A673 (cell line): ENCODE data around the gene HOXD9. TPM values are rescaled to one million over a fixed set of nuclear protein-coding genes. Genes with fewer than 3 reads are reported as not detected.
A peak's percentile ranks its signal among the peaks of the same experiment; 100 is the strongest.

Experiments used
- BruUV-seq: library from RNA; stranded (reverse); fragments of 400-500 nt; replicated peaks from 2 replicates; lab custom pipeline; 2021; lab: Mats Ljungman, UMichigan
- CTCF ChIA-PET: fragments of 300-600 bp; sonication (Branson Sonifier 250); formaldehyde crosslinking; loops from one replicate; lab custom pipeline; 2022; ENCODE audit warnings: antibody characterized with exemption; lab: Charles Lee
- POLR2A ChIA-PET: fragments of 300-600 bp; sonication (Branson Sonifier 250); formaldehyde crosslinking; loops from one replicate; lab custom pipeline; 2022; ENCODE audit warnings: antibody characterized with exemption; ENCODE audit not compliant: low non-redundant PET; lab: Charles Lee
- DNase-seq: peaks from one replicate; pipeline ENCODE4 v3.0.0-alpha.2; 2015; ENCODE audit warnings: low spot score
- H3K27ac ChIP-seq: fragments of 200-600 bp; sonication (generic); 2 replicates; pipeline ENCODE4 v1.5.1; 2016; ENCODE audit warnings: mixed run types, low read depth, mild to moderate bottlenecking, mixed read lengths, antibody characterized with exemption, low read length; ENCODE audit not compliant: poor library complexity, severe bottlenecking
- H3K27me3 ChIP-seq: fragments of 200-600 bp; sonication (generic); replicated peaks from 2 replicates; pipeline ENCODE4 v1.6.1; 2017; ENCODE audit warnings: mixed run types, low read depth, mild to moderate bottlenecking, mixed read lengths, antibody characterized with exemption, low read length; ENCODE audit not compliant: insufficient read depth, poor library complexity
- H3K36me3 ChIP-seq: fragments of 200-600 bp; sonication (generic); 2 replicates; pipeline ENCODE4 v1.6.1; 2016; ENCODE audit warnings: mixed run types, mild to moderate bottlenecking, mixed read lengths, antibody characterized with exemption, low read length; ENCODE audit not compliant: insufficient read depth, poor library complexity, severe bottlenecking
- H3K4me1 ChIP-seq: fragments of 200-600 bp; sonication (generic); 2 replicates; pipeline ENCODE4 v1.6.1; 2017; ENCODE audit warnings: mixed run types, mild to moderate bottlenecking, mixed read lengths, antibody characterized with exemption, low read length; ENCODE audit not compliant: insufficient read depth, poor library complexity, severe bottlenecking
- H3K4me3 ChIP-seq: fragments of 200-600 bp; sonication (generic); 2 replicates; pipeline ENCODE4 v1.5.1; 2016; ENCODE audit warnings: low read depth, mixed run types, mild to moderate bottlenecking, mixed read lengths, low read length; ENCODE audit not compliant: poor library complexity, severe bottlenecking
- H3K9me3 ChIP-seq: fragments of 200-600 bp; sonication (generic); 2 replicates; pipeline ENCODE4 v1.6.1; 2016; ENCODE audit warnings: mixed run types, low read depth, mild to moderate bottlenecking, mixed read lengths, antibody characterized with exemption, low read length; ENCODE audit not compliant: poor library complexity, severe bottlenecking
- CTCF ChIP-seq: fragments of 300-800, 200-600 bp; sonication (generic); conservative IDR thresholded peaks from 2 replicates; pipeline ENCODE4 v1.5.1; 2017; ENCODE audit warnings: low read depth, mild to moderate bottlenecking, antibody characterized with exemption, low read length, moderate library complexity, mixed read lengths
- EZH2 ChIP-seq: fragments of 200-600 bp; sonication (generic); IDR thresholded peaks from 2 replicates; pipeline ENCODE4 v1.6.1; 2017; ENCODE audit warnings: borderline replicate concordance, low read depth, mild to moderate bottlenecking, mixed read lengths, antibody characterized with exemption, low read length; ENCODE audit not compliant: poor library complexity, severe bottlenecking
- intact Hi-C: fragments of 100-400 bp; cut with micrococcal nuclease; formaldehyde crosslinking; loops from one replicate; pipeline ENCODE4 v1.10.0; 2022; ENCODE audit not compliant: unreplicated experiment
- total RNA-seq: library from RNA; stranded (reverse); gene quantifications from 2 replicates; pipeline ENCODE4 v1.2.3, GENCODE V29; 2021

The HOXD9 gene
- total RNA-seq, 1 experiment from 2014 or later, result 63.0 TPM

GRCh38 chr2:176129813-176130146, 7.3 kb downstream of the HOXD9 start:
- peak overlapping the region; percentile 98 for H3K27ac ChIP-seq
- CTCF ChIA-PET, result interaction anchor here (0.9 to 1.7 kb wide), 3 partner anchors 9 to 522 kb away, joined by 3 to 10 read pairs (median 4); no protein-coding TSS in a partner anchor

GRCh38 chr2:176130147-176130956, 7.8 kb downstream of the HOXD9 start:
- Histone ChIP-seq H3K4me1 (peaks cover 58% of the 10 kb centered on the region), H3K4me3 (peak overlapping the region; percentile 62), H3K36me3 (peaks cover 4% of the 10 kb centered on the region), H3K9me3 (no peaks in the 10 kb centered on the region), H3K27ac (peak overlapping the region; percentile 98), H3K27me3 (no peaks in the 10 kb centered on the region)
- no TSS peak for BruUV-seq
- DNase-seq, result peak; percentile 91
- intact Hi-C loops, result loop anchor here (2.0 kb wide), 1 partner anchor 1016 kb away; no protein-coding TSS in a partner anchor
- TF ChIP-seq EZH2 (no peak), CTCF (no peak)
- ChIA-PET POLR2A (interaction anchor here (0.6 to 0.7 kb wide), 5 partner anchors 10 to 1133 kb away, joined by 3 to 9 read pairs (median 4); no protein-coding TSS in a partner anchor), CTCF (interaction anchor here (0.9 to 1.7 kb wide), 3 partner anchors 9 to 521 kb away, joined by 3 to 10 read pairs (median 4); no protein-coding TSS in a partner anchor)

More at GRCh38 chr2:176129813-176130146, 7.3 kb downstream of the HOXD9 start:
- intact Hi-C loops, result loop anchor here (2.0 to 10.0 kb wide), 6 partner anchors 423 to 1625 kb away; no protein-coding TSS in a partner anchor
- no peaks in the 10 kb centered on the region for H3K9me3 ChIP-seq
- no peaks in the 10 kb centered on the region for H3K27me3 ChIP-seq
- H3K4me1 ChIP-seq, result peaks cover 58% of the 10 kb centered on the region
- no peak for TF ChIP-seq EZH2
- TF ChIP-seq CTCF, result no peak
- DNase-seq, result no peak
- H3K36me3 ChIP-seq, result peaks cover 6% of the 10 kb centered on the region
- POLR2A ChIA-PET, result no interaction called here
- H3K4me3 ChIP-seq, result peak overlapping the region; percentile 62
- no TSS peak for BruUV-seq

- no peak for TF ChIP-seq CTCF
- no peak for TF ChIP-seq EZH2
- H3K27ac ChIP-seq, result peak overlapping the region; percentile 98
- ChIA-PET POLR2A (interaction anchor here (0.6 to 0.7 kb wide), 6 partner anchors 8 to 1132 kb away, joined by 3 to 9 read pairs (median 4); no protein-coding TSS in a partner anchor), CTCF (interaction anchor here (0.6 to 1.7 kb wide), 4 partner anchors 423 to 558 kb away, joined by 3 to 10 read pairs (median 4); no protein-coding TSS in a partner anchor)
- no peaks in the 10 kb centered on the region for H3K9me3 ChIP-seq
- BruUV-seq, result TSS peak; percentile 84
- no peaks in the 10 kb centered on the region for H3K27me3 ChIP-seq
- peaks cover 4% of the 10 kb centered on the region for H3K36me3 ChIP-seq
- peak overlapping the region; percentile 62 for H3K4me3 ChIP-seq
- intact Hi-C loops, result loop anchor here (2.0 kb wide), 1 partner anchor 1016 kb away; no protein-coding TSS in a partner anchor
- peak; percentile 22 for DNase-seq
- H3K4me1 ChIP-seq, result peaks cover 52% of the 10 kb centered on the region
These were observed 8.7 kb downstream of the HOXD9 start for GRCh38 chr2:176130957-176131847.
